Measurements from ENCODE around the gene RARG. TPM values are rescaled to one million over a fixed set of nuclear protein-coding genes. Genes with fewer than 3 reads are reported as not detected.

The RARG gene
- total RNA-seq, 1 donor from 2014 or later: 10.1 TPM

DNA sequence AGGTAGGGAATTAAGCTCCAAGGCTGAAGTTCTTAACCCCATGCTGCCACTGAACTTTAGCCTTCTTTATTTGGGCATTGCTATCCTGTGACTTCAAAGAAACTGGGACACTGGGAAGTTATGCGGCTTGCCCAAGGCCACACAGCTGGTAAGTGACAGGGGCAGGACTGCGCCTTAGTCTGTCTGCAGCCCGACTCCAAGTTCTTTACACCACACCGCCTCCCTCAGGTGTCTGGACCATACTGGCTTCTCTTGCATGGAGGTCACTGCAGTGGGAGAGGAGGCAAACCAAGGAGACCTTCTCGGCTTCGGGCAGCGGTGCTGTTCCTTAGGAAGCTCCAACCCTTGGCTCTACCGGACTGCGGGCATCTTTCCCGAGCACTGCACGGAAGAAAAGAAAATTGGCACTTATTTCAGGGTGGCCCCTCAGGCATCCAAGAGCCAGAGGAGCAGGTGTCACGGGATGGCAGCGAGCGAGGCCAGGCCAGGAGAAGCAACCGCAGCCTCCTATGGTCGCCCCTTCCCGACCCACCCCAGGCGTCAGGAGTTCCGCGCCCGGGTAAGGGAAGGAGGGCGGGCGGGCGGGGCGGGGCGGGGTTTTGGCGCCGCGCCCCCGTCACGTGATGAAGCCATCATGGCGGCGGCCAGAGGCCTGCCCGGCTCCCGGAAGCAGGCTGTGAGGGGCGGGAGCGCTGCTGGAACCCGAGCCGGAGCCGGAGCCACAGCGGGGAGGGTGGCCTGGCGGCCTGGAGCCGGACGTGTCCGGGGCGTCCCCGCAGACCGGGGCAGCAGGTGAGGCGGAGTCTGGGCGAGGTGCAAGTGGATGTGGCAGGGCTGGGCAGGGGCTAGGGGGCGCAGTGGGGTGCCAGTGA lies 19.7 kb upstream of the RARG start:
- Mint-ChIP-seq H3K27ac (ENCODE audit: unreplicated experiment) (peak overlapping the region; percentile 48), H3K4me3 (ENCODE audit: unreplicated experiment) (peak overlapping the region; percentile 97), H3K4me1 (ENCODE audit: low read depth, unreplicated experiment) (peaks cover 10% of the 10 kb centered on the region), H3K36me3 (ENCODE audit: low read depth, unreplicated experiment) (peaks cover 5% of the 10 kb centered on the region), H3K9me3 (ENCODE audit: unreplicated experiment) (no peaks in the 10 kb centered on the region), H3K27me3 (ENCODE audit: low read depth, unreplicated experiment) (no peaks in the 10 kb centered on the region)
- H3K9ac ChIP-seq (ENCODE audit: low read length): peak overlapping the region; percentile 90
- no peaks in the 10 kb centered on the region for H3K9me3 ChIP-seq (ENCODE audit: insufficient read depth, low read depth, low read length)
- peak overlapping the region; percentile 74 for H3K27ac ChIP-seq (ENCODE audit: low read depth, low read length)
- no peaks in the 10 kb centered on the region for H4K20me1 ChIP-seq (ENCODE audit: insufficient read depth, low read length)
- H3K79me2 ChIP-seq (ENCODE audit: insufficient read depth, low read length): peaks cover 28% of the 10 kb centered on the region
- peak overlapping the region; percentile 99 for H3K4me2 ChIP-seq (ENCODE audit: low read length)
- H3K4me3 ChIP-seq (ENCODE audit: insufficient read depth, low read depth, low read length): peak overlapping the region; percentile 87
- no peaks in the 10 kb centered on the region for H3K27me3 ChIP-seq (ENCODE audit: insufficient read depth, low read length)
- peak overlapping the region; percentile 99 for H2AFZ ChIP-seq (ENCODE audit: low read depth, low read length)
- DNase-seq (ENCODE audit: low read depth): peak; percentile 44
- H3K4me1 ChIP-seq (ENCODE audit: insufficient read depth, low read length): peaks cover 11% of the 10 kb centered on the region
- TF ChIP-seq, protein P1, sequence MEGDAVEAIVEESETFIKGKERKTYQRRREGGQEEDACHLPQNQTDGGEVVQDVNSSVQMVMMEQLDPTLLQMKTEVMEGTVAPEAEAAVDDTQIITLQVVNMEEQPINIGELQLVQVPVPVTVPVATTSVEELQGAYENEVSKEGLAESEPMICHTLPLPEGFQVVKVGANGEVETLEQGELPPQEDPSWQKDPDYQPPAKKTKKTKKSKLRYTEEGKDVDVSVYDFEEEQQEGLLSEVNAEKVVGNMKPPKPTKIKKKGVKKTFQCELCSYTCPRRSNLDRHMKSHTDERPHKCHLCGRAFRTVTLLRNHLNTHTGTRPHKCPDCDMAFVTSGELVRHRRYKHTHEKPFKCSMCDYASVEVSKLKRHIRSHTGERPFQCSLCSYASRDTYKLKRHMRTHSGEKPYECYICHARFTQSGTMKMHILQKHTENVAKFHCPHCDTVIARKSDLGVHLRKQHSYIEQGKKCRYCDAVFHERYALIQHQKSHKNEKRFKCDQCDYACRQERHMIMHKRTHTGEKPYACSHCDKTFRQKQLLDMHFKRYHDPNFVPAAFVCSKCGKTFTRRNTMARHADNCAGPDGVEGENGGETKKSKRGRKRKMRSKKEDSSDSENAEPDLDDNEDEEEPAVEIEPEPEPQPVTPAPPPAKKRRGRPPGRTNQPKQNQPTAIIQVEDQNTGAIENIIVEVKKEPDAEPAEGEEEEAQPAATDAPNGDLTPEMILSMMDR (IDR thresholded peaks at IDR 0.05; ENCODE audit: insufficient read depth, low read depth, low read length): peak; percentile 7
- TF ChIP-seq EZH2 (IDR thresholded peaks at IDR 0.05; ENCODE audit: insufficient read depth, low read length): no peak
- no peak for FAIRE-seq
- H3K36me3 ChIP-seq (ENCODE audit: insufficient read depth, low read length): peaks cover 3% of the 10 kb centered on the region

DNA sequence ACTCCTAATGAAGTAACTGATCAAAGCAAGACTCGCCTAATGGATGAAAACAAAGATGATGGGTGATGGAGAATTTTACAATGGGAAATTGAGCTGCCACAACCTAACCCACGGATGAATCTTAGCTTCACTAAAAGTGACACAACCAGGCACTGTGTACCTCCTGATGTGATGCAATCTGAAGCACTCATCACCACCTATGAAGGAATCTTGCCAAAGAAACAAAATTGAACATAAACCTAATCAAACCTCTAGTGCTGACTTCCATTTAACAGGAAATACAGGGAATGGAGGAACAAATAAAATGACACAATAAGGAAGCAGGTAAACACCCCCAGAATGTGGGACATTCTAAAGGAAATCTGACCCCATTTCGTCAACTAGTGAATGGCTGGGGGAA lies 13.3 kb upstream of the RARG start:
- no peaks in the 10 kb centered on the region for H3K36me3 ChIP-seq (ENCODE audit: insufficient read depth, low read length)
- no peak overlapping the region for H2AFZ ChIP-seq (ENCODE audit: low read depth, low read length)
- FAIRE-seq (no peak), DNase-seq (ENCODE audit: low read depth) (no peak)
- no peaks in the 10 kb centered on the region for H3K4me1 ChIP-seq (ENCODE audit: insufficient read depth, low read length)
- H3K4me1 Mint-ChIP-seq (ENCODE audit: low read depth, unreplicated experiment): peaks cover 2% of the 10 kb centered on the region
- no peak overlapping the region for H3K4me3 Mint-ChIP-seq (ENCODE audit: unreplicated experiment)
- no peaks in the 10 kb centered on the region for H3K36me3 Mint-ChIP-seq (ENCODE audit: low read depth, unreplicated experiment)
- no peak overlapping the region for H3K9ac ChIP-seq (ENCODE audit: low read length)
- H3K27me3 ChIP-seq (ENCODE audit: insufficient read depth, low read length): peaks cover 21% of the 10 kb centered on the region
- H4K20me1 ChIP-seq (ENCODE audit: insufficient read depth, low read length): no peaks in the 10 kb centered on the region
- no peaks in the 10 kb centered on the region for H3K9me3 ChIP-seq (ENCODE audit: insufficient read depth, low read depth, low read length)
- TF ChIP-seq, protein P1 (IDR thresholded peaks at IDR 0.05; ENCODE audit: insufficient read depth, low read depth, low read length): no peak
- no peak for TF ChIP-seq EZH2 (IDR thresholded peaks at IDR 0.05; ENCODE audit: insufficient read depth, low read length)
- H3K4me3 ChIP-seq (ENCODE audit: insufficient read depth, low read depth, low read length): no peak overlapping the region
- no peaks in the 10 kb centered on the region for H3K79me2 ChIP-seq (ENCODE audit: insufficient read depth, low read length)
- H3K27ac Mint-ChIP-seq (ENCODE audit: unreplicated experiment): no peak overlapping the region
- no peaks in the 10 kb centered on the region for H3K9me3 Mint-ChIP-seq (ENCODE audit: unreplicated experiment)
- H3K27ac ChIP-seq (ENCODE audit: low read depth, low read length): no peak overlapping the region
- peaks cover 24% of the 10 kb centered on the region for H3K27me3 Mint-ChIP-seq (ENCODE audit: low read depth, unreplicated experiment)
- no peak overlapping the region for H3K4me2 ChIP-seq (ENCODE audit: low read length)

DNA sequence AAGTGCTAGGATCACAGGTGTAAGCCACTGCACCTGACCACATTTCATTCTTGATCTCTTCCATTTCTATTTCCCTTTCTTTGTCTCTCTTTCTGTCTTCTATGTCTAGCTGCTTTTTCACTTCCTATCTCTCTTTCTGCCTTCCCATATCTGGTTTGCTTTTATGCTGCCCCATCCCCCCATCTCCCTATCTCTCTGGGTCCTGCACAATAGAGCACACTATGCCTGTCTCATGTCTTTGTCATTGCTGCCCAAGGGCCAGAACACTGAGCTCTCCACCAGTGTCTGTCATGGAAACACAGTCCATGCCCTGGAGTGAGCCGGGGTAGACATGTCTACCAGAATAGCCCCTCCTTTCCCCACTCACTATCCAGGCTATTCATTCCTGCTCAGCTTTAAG lies 12.3 kb upstream of the RARG start:
- DNase-seq (ENCODE audit: low read depth) (no peak), FAIRE-seq (no peak)
- Histone ChIP-seq H3K27me3 (ENCODE audit: insufficient read depth, low read length) (peaks cover 21% of the 10 kb centered on the region), H3K4me3 (ENCODE audit: insufficient read depth, low read depth, low read length) (no peak overlapping the region), H3K9ac (ENCODE audit: low read length) (no peak overlapping the region), H3K79me2 (ENCODE audit: insufficient read depth, low read length) (no peaks in the 10 kb centered on the region), H3K4me2 (ENCODE audit: low read length) (no peak overlapping the region), H4K20me1 (ENCODE audit: insufficient read depth, low read length) (no peaks in the 10 kb centered on the region), H2AFZ (ENCODE audit: low read depth, low read length) (no peak overlapping the region), H3K36me3 (ENCODE audit: insufficient read depth, low read length) (no peaks in the 10 kb centered on the region), H3K9me3 (ENCODE audit: insufficient read depth, low read depth, low read length) (no peaks in the 10 kb centered on the region), H3K27ac (ENCODE audit: low read depth, low read length) (no peak overlapping the region), H3K4me1 (ENCODE audit: insufficient read depth, low read length) (no peaks in the 10 kb centered on the region)
- Mint-ChIP-seq H3K9me3 (ENCODE audit: unreplicated experiment) (no peaks in the 10 kb centered on the region), H3K27me3 (ENCODE audit: low read depth, unreplicated experiment) (peaks cover 29% of the 10 kb centered on the region), H3K27ac (ENCODE audit: unreplicated experiment) (no peak overlapping the region), H3K4me1 (ENCODE audit: low read depth, unreplicated experiment) (peaks cover 2% of the 10 kb centered on the region), H3K4me3 (ENCODE audit: unreplicated experiment) (no peak overlapping the region), H3K36me3 (ENCODE audit: low read depth, unreplicated experiment) (no peaks in the 10 kb centered on the region)
- TF ChIP-seq, protein P1 (IDR thresholded peaks at IDR 0.05; ENCODE audit: insufficient read depth, low read depth, low read length): no peak
- TF ChIP-seq EZH2 (IDR thresholded peaks at IDR 0.05; ENCODE audit: insufficient read depth, low read length): no peak

Data from astrocyte (in vitro differentiated cells and primary cell).